GM23338 (cell line): ENCODE measurements around the gene TRAPPC12. TPM values are rescaled to one million over a fixed set of nuclear protein-coding genes. Genes with fewer than 3 reads are reported as not detected.

ENCODE experiments used
- CREB1 ChIP-seq: fragments of 250-450 bp; sonication (Bioruptor Pico); IDR thresholded peaks from 2 replicates; pipeline ENCODE4 v1.5.0; 2020; ENCODE audit warnings: low read depth, mild to moderate bottlenecking, moderate library complexity
- EZH2 ChIP-seq: fragments of 200-600 bp; sonication (generic); IDR thresholded peaks from one replicate; pipeline ENCODE4 v1.8.0; 2017; ENCODE audit warnings: antibody characterized with exemption, mild to moderate bottlenecking, low read depth; ENCODE audit not compliant: unreplicated experiment
- EZH2phosphoT487 ChIP-seq: fragments of 200-600 bp; sonication (generic); IDR thresholded peaks from one replicate; pipeline ENCODE4 v1.8.1; 2018; ENCODE audit warnings: antibody characterized with exemption; ENCODE audit not compliant: unreplicated experiment
- JUNB ChIP-seq: IDR thresholded peaks from one replicate; pipeline ENCODE4 v1.6.1; 2016; ENCODE audit warnings: antibody characterized with exemption; ENCODE audit not compliant: unreplicated experiment
- NANOG ChIP-seq: IDR thresholded peaks from 2 replicates; pipeline ENCODE4 v1.6.1; 2016; ENCODE audit warnings: antibody characterized with exemption, borderline replicate concordance
- POLR2AphosphoS5 ChIP-seq: IDR thresholded peaks from 2 replicates; pipeline ENCODE4 v1.6.1; 2016; ENCODE audit warnings: antibody characterized with exemption, low read depth
- ZNF114 ChIP-seq: fragments of 250-450 bp; sonication (Bioruptor Pico); IDR thresholded peaks from 2 replicates; pipeline ENCODE4 v1.5.0; 2020; ENCODE audit warnings: mild to moderate bottlenecking, moderate library complexity
- polyA plus RNA-seq: library from polyadenylated mRNA; unstranded; fragments of >200 nt; fragmentation: Nextera tagmentation; extraction: Ambion mirVana; gene quantifications from 2 replicates; pipeline ENCODE4 v1.2.1, GENCODE V29; 2016
- total RNA-seq: library from RNA; depleted of rRNA; stranded (reverse); fragments of >200 nt; shearing (Covaris generic); gene quantifications from 2 replicates; pipeline ENCODE4 v1.2.3, GENCODE V29; 2014
- TF ChIP-seq, protein P1 (sequence below): fragments of 250-450 bp; sonication (Bioruptor Pico); IDR thresholded peaks from 2 replicates; pipeline ENCODE4 v1.5.0; 2020; ENCODE audit warnings: mild to moderate bottlenecking, moderate library complexity
- TF ChIP-seq, protein P2 (sequence below): IDR thresholded peaks from one replicate; pipeline ENCODE4 v1.6.1; 2018; ENCODE audit warnings: antibody characterized with exemption; ENCODE audit not compliant: unreplicated experiment

The TRAPPC12 gene
- total and polyA plus RNA-seq, 2 experiments from 2014 or later, result 48.9 to 57.7 TPM

DNA sequence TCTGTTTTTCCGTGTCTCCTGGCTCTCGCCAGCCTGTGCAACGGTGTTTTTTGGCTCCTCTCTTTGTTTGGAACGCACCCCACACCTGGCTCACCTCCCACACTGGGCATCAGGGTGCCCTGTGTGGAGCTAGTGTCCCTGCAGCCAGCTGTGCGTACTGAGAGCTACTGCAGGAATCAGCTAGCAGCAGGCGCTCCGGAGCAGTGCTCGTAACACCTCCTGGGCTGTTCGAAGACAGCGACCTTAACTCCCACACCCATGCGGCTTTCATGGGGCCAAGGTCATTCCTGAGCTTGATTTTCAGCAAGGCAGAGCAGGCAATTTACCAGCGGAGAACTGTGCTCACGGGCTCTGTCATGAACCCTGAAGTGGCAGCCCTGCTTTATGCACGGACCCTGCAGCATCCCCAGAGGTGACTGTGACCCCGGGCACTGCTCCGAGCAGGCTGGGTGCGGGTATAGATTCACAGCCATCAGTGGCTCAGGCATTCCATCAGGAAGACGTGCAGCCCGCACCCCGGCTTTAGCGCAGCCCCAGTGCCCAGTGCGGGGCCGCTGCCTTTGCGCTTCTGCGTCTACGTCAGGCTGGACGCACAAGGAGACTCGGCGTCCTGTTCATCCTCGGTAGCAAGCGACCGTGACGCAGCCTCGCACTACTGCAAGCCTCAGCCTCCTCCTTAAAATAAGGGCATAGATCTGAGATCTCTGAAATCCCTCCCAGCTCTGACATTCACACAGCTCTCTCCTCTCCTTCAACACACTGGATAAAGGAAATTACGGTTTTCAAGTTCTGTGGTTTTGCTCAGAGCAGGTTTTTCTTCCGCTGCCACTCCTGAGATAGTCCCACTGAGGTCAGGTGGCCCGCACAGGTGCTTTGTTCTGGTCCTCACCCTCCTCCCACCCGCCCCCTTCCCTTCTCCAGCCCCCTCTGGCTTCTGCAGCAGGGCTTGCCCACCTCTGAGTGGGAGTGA lies 81.6 kb downstream of the TRAPPC12 start (continued):
- TF ChIP-seq, protein P1, sequence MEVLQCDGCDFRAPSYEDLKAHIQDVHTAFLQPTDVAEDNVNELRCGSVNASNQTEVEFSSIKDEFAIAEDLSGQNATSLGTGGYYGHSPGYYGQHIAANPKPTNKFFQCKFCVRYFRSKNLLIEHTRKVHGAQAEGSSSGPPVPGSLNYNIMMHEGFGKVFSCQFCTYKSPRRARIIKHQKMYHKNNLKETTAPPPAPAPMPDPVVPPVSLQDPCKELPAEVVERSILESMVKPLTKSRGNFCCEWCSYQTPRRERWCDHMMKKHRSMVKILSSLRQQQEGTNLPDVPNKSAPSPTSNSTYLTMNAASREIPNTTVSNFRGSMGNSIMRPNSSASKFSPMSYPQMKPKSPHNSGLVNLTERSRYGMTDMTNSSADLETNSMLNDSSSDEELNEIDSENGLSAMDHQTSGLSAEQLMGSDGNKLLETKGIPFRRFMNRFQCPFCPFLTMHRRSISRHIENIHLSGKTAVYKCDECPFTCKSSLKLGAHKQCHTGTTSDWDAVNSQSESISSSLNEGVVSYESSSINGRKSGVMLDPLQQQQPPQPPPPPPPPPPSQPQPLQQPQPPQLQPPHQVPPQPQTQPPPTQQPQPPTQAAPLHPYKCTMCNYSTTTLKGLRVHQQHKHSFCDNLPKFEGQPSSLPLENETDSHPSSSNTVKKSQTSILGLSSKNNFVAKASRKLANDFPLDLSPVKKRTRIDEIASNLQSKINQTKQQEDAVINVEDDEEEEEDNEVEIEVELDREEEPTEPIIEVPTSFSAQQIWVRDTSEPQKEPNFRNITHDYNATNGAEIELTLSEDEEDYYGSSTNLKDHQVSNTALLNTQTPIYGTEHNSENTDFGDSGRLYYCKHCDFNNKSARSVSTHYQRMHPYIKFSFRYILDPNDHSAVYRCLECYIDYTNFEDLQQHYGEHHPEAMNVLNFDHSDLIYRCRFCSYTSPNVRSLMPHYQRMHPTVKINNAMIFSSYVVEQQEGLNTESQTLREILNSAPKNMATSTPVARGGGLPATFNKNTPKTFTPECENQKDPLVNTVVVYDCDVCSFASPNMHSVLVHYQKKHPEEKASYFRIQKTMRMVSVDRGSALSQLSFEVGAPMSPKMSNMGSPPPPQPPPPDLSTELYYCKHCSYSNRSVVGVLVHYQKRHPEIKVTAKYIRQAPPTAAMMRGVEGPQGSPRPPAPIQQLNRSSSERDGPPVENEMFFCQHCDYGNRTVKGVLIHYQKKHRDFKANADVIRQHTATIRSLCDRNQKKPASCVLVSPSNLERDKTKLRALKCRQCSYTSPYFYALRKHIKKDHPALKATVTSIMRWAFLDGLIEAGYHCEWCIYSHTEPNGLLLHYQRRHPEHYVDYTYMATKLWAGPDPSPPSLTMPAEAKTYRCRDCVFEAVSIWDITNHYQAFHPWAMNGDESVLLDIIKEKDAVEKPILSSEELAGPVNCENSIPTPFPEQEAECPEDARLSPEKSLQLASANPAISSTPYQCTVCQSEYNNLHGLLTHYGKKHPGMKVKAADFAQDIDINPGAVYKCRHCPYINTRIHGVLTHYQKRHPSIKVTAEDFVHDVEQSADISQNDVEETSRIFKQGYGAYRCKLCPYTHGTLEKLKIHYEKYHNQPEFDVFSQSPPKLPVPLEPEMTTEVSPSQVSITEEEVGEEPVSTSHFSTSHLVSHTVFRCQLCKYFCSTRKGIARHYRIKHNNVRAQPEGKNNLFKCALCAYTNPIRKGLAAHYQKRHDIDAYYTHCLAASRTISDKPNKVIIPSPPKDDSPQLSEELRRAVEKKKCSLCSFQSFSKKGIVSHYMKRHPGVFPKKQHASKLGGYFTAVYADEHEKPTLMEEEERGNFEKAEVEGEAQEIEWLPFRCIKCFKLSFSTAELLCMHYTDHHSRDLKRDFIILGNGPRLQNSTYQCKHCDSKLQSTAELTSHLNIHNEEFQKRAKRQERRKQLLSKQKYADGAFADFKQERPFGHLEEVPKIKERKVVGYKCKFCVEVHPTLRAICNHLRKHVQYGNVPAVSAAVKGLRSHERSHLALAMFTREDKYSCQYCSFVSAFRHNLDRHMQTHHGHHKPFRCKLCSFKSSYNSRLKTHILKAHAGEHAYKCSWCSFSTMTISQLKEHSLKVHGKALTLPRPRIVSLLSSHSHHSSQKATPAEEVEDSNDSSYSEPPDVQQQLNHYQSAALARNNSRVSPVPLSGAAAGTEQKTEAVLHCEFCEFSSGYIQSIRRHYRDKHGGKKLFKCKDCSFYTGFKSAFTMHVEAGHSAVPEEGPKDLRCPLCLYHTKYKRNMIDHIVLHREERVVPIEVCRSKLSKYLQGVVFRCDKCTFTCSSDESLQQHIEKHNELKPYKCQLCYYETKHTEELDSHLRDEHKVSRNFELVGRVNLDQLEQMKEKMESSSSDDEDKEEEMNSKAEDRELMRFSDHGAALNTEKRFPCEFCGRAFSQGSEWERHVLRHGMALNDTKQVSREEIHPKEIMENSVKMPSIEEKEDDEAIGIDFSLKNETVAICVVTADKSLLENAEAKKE (CRISPR knock-in tag), result no peak
- TF ChIP-seq JUNB, result no peak
- TF ChIP-seq POLR2AphosphoS5, result no peak
- TF ChIP-seq EZH2phosphoT487, result no peak
- TF ChIP-seq EZH2, result no peak
- TF ChIP-seq, protein P2, sequence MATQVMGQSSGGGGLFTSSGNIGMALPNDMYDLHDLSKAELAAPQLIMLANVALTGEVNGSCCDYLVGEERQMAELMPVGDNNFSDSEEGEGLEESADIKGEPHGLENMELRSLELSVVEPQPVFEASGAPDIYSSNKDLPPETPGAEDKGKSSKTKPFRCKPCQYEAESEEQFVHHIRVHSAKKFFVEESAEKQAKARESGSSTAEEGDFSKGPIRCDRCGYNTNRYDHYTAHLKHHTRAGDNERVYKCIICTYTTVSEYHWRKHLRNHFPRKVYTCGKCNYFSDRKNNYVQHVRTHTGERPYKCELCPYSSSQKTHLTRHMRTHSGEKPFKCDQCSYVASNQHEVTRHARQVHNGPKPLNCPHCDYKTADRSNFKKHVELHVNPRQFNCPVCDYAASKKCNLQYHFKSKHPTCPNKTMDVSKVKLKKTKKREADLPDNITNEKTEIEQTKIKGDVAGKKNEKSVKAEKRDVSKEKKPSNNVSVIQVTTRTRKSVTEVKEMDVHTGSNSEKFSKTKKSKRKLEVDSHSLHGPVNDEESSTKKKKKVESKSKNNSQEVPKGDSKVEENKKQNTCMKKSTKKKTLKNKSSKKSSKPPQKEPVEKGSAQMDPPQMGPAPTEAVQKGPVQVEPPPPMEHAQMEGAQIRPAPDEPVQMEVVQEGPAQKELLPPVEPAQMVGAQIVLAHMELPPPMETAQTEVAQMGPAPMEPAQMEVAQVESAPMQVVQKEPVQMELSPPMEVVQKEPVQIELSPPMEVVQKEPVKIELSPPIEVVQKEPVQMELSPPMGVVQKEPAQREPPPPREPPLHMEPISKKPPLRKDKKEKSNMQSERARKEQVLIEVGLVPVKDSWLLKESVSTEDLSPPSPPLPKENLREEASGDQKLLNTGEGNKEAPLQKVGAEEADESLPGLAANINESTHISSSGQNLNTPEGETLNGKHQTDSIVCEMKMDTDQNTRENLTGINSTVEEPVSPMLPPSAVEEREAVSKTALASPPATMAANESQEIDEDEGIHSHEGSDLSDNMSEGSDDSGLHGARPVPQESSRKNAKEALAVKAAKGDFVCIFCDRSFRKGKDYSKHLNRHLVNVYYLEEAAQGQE, result no peak
- no peak for TF ChIP-seq NANOG
- TF ChIP-seq ZNF114, result no peak
- TF ChIP-seq CREB1, result no peak
